Thoracic aorta (tissue), 2 donors: ENCODE measurements around the gene UQCRFS1. TPM values are rescaled to one million over a fixed set of nuclear protein-coding genes. Genes with fewer than 3 reads are reported as not detected.
"Not testable (repeated sequence)": the region's sequence is repeated elsewhere in the genome, so short reads cannot be mapped to it uniquely, and the experiment has no call there.

Experiments
- ATAC-seq: fragments of 150-250 bp; one replicate; pipeline ENCODE4 v1.8.0; 2017; ENCODE audit warnings: low read depth; ENCODE audit not compliant: insufficient number of reproducible peaks, low FRiP score
- DNase-seq: peaks from one replicate; pipeline ENCODE4 v3.0.0-alpha.2; 2020; ENCODE audit warnings: low spot score
- H3K27ac ChIP-seq, 2 donors: fragments of 200-600 bp; sonication (generic); 1 replicate in 1 of 2; 2 replicates in 1 of 2; pipeline ENCODE4 v1.5.1; 2016; ENCODE audit warnings: mild to moderate bottlenecking in 2 of 2, moderate library complexity in 2 of 2
- H3K27me3 ChIP-seq: fragments of 200-600 bp; sonication (generic); replicated peaks from 2 replicates; pipeline ENCODE4 v1.6.0; 2016; ENCODE audit warnings: mild to moderate bottlenecking; ENCODE audit not compliant: insufficient read depth
- H3K36me3 ChIP-seq: fragments of 200-600 bp; sonication (generic); one replicate; pipeline ENCODE4 v1.5.1; 2016
- H3K4me1 ChIP-seq, 2 donors: fragments of 200-600 bp; sonication (generic); 1 replicate in 1 of 2; 2 replicates in 1 of 2; pipeline versions ENCODE4 v1.5.1 to v1.6.0; 2016; ENCODE audit warnings: low read depth in 2 of 2, mild to moderate bottlenecking in 1 of 2; ENCODE audit not compliant: control insufficient read depth in 1 of 2
- H3K4me3 ChIP-seq: fragments of 200-600 bp; sonication (generic); 2 replicates; pipeline ENCODE4 v1.5.1; 2016; ENCODE audit warnings: mild to moderate bottlenecking
- H3K9me3 ChIP-seq: fragments of 200-600 bp; sonication (generic); 2 replicates; pipeline ENCODE4 v1.5.1; 2016
- CTCF ChIP-seq: fragments of 200-600 bp; sonication (generic); IDR thresholded peaks from one replicate; pipeline ENCODE4 v1.5.1; 2019; ENCODE audit warnings: antibody characterized with exemption
- total RNA-seq, 2 donors: library from RNA; depleted of rRNA; stranded (reverse); fragments of >200 nt; gene quantifications; one replicate each; pipeline versions ENCODE4 v1.1.0 to v1.2.3, GENCODE V29; 2016

UQCRFS1 gene
- total RNA-seq, 2 donors from 2014 or later: 16.8 to 18.5 TPM

DNA sequence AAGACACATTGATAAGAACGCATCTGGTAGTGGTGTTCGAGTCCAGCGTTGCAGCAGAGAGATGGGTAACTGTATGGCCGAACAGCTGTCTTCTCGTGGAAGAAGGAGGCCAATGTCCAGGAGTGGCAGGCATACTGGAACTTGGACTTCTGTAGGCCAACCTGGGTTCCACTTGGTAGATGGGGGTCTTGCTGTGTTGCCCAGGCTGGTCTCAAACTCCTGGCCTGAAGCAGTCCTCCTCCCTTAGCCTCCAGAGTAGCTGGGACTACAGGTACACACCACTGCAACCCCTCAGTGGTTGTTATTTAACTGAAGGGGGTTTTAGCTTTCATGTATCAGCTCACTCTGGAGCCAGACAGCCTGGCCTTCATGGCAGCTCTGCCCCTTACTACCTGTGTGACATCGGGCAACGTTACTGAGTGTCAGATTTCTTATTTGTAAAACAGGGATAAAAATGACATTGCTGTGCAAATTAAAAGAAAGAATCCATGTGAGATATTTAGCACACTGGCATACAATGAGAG is 2.4 kb upstream of the UQCRFS1 start:
- no peaks in the 10 kb centered on the region for H3K9me3 ChIP-seq
- H3K27me3 ChIP-seq: no peaks in the 10 kb centered on the region
- no peak overlapping the region for H3K4me3 ChIP-seq
- DNase-seq: no peak
- no peaks in the 10 kb centered on the region for H3K36me3 ChIP-seq
- H3K27ac ChIP-seq: no peak overlapping the region
- no peak for TF ChIP-seq CTCF
- ATAC-seq: no peak
- peaks cover 3 to 17% of the 10 kb centered on the region in 2 donors for H3K4me1 ChIP-seq

DNA sequence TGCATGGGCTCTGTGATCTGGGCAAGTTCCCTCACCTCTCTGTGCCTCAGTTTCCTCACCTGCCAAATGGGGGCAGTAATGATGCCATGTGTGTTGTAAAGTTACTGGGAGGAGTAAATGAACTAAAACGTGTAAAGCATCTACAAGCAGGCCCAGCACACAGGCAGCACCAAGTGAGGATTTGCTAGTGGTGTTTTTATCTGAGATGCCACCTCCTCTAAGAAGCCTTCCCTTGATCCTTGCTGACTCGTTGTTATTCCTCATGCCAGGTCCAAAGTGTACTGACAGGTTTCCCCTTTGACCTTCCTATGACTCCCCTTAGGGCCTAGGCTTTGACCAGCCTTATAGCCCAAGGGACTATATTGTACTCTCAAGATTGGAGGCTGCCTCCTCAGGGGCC is 1.5 kb upstream of the UQCRFS1 start:
- no peak for TF ChIP-seq CTCF
- H3K9me3 ChIP-seq: no peaks in the 10 kb centered on the region
- H3K27ac ChIP-seq: no peak overlapping the region
- H3K4me1 ChIP-seq: peaks cover 3 to 17% of the 10 kb centered on the region in 2 donors
- no peak for ATAC-seq
- H3K27me3 ChIP-seq: no peaks in the 10 kb centered on the region
- DNase-seq: no peak
- no peak overlapping the region for H3K4me3 ChIP-seq
- no peaks in the 10 kb centered on the region for H3K36me3 ChIP-seq

GRCh38 chr19:29212356-29212647 is 649 bp downstream of the UQCRFS1 start:
- TF ChIP-seq CTCF: no peak
- H3K9me3 ChIP-seq: no peaks in the 10 kb centered on the region
- H3K4me3 ChIP-seq: peak overlapping the region; percentile 84
- H3K4me1 ChIP-seq: peaks cover 3 to 17% of the 10 kb centered on the region in 2 donors
- H3K27me3 ChIP-seq: no peaks in the 10 kb centered on the region
- ATAC-seq (no peak), DNase-seq (no peak)
- peak overlapping the region; percentile 77 to 85 for H3K27ac ChIP-seq
- no peaks in the 10 kb centered on the region for H3K36me3 ChIP-seq

GRCh38 chr19:29211562-29212355 is 1.2 kb downstream of the UQCRFS1 start:
- DNase-seq (no peak), ATAC-seq (no peak)
- peaks cover 3 to 17% of the 10 kb centered on the region in 2 donors for H3K4me1 ChIP-seq
- no peaks in the 10 kb centered on the region for H3K36me3 ChIP-seq
- TF ChIP-seq CTCF: no peak
- H3K9me3 ChIP-seq: no peaks in the 10 kb centered on the region
- H3K4me3 ChIP-seq: peak overlapping the region; percentile 84
- H3K27ac ChIP-seq: peak overlapping the region; percentile 77 to 85
- H3K27me3 ChIP-seq: no peaks in the 10 kb centered on the region

DNA sequence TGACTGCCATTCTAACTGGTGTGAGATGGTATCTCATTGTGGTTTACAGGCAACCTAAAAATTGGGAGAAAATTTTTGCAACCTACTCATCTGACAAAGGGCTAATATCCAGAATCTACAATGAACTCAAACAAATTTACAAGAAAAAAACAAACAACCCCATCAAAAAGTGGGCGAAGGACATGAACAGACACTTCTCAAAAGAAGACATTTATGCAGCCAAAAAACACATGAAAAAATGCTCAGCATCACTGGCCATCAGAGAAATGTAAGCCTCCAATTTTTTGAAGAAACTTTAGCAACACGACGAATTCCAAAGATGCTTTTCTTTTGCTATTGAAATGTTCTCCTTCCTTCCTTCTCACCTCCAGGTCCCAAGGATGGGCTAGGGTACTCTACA is 1.9 kb downstream of the UQCRFS1 start:
- H3K9me3 ChIP-seq, DNase-seq, H3K27ac ChIP-seq, ATAC-seq, H3K36me3 ChIP-seq, H3K4me3 ChIP-seq, H3K27me3 ChIP-seq: not testable (repeated sequence)
- H3K4me1 ChIP-seq: peaks cover 3 to 17% of the 10 kb centered on the region in 2 donors

DNA sequence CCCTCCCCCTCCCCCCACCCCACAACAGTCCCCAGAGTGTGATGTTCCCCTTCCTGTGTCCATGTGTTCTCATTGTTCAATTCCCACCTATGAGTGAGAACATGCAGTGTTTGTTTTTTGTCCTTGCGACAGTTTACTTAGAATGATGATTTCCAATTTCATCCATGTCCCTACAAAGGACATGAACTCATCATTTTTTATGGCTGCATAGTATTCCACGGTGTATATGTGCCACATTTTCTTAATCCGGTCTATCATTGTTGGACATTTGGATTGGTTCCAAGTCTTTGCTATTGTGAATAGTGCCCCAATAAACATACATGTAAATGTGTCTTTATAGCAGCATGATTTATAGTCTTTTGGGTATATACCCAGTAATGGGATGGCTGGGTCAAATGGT is 2.4 kb downstream of the UQCRFS1 start:
- H3K27me3 ChIP-seq, ATAC-seq, DNase-seq, H3K27ac ChIP-seq, H3K4me3 ChIP-seq, H3K36me3 ChIP-seq, H3K9me3 ChIP-seq: not testable (repeated sequence)
- H3K4me1 ChIP-seq: peaks cover 3 to 17% of the 10 kb centered on the region in 2 donors

DNA sequence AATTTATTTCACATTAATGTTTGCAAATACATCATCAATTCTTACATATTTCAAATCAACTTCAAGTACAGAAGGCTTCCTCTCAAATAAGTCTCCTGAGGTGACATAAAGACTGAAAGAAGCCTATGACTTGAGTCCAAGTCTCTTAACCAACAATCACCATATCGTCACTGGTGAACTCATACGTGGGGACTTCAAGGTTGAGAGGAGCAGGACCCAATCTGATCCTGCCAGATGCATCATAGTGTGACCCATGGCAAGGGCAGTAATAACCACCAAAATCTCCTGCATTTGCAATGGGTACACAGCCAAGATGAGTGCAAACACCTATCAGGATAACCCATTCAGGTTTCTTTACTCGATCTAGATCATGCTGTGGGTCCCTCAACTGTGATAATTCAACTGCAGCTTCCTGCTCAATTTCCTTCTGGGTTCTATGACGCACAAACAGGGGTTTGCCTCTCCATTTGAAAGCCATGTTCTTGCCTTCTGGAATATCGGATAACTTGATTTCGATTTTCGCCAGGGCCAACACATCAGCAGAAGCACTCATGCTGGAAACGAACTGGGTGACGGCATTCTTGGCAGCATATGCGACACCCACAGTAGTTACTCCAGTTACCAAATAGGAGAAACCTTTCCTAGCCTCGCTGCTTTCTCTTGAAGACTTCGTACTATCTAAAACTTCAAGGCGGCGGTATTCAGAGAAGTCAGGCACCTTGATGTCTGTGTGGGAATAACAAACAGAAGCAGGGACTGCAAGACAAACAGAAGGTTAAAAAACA is 5.4 kb downstream of the UQCRFS1 start:
- ATAC-seq: not testable (repeated sequence)

More for the DNA sequence above, 5.4 kb downstream of the UQCRFS1 start:
- not testable (repeated sequence) for H3K4me3 ChIP-seq, H3K27ac ChIP-seq, DNase-seq, H3K36me3 ChIP-seq, H3K9me3 ChIP-seq, H3K27me3 ChIP-seq
- peaks cover 3 to 11% of the 10 kb centered on the region in 2 donors for H3K4me1 ChIP-seq
